Liver (tissue), 3 donors: ENCODE data around the gene HOXB3.

Experiments used
- EGR1 ChIP-seq, 2 donors: IDR thresholded peaks; 2 replicates each; pipeline ENCODE4 v1.6.1; 2016 to 2018; ENCODE audit warnings: antibody characterized with exemption in 2 of 2, low read depth in 2 of 2
- GABPA ChIP-seq, 2 donors: IDR thresholded peaks in 1 of 2; conservative IDR thresholded peaks in 1 of 2; 2 replicates each; pipeline ENCODE4 v1.6.1; 2016; ENCODE audit warnings: antibody characterized with exemption in 2 of 2, mild to moderate bottlenecking in 1 of 2, moderate library complexity in 1 of 2
- JUND ChIP-seq, 2 donors: IDR thresholded peaks; 2 replicates each; pipeline ENCODE4 v1.6.1; 2016; ENCODE audit warnings: antibody characterized with exemption in 2 of 2
- NR2F2 ChIP-seq: IDR thresholded peaks from 2 replicates; pipeline ENCODE4 v1.6.1; 2016; ENCODE audit warnings: antibody characterized with exemption
- RXRA ChIP-seq, 2 donors: IDR thresholded peaks; 2 replicates each; pipeline ENCODE4 v1.6.1; 2017 to 2018; ENCODE audit warnings: antibody characterized with exemption in 2 of 2, mild to moderate bottlenecking in 1 of 2
- SP1 ChIP-seq: IDR thresholded peaks from 2 replicates; pipeline ENCODE4 v1.6.1; 2018; ENCODE audit warnings: antibody characterized with exemption, mild to moderate bottlenecking
- YY1 ChIP-seq: IDR thresholded peaks from 2 replicates; pipeline ENCODE4 v1.6.1; 2016; ENCODE audit warnings: antibody characterized with exemption, mild to moderate bottlenecking
- ZBTB33 ChIP-seq: IDR thresholded peaks from 2 replicates; pipeline ENCODE4 v1.6.1; 2016; ENCODE audit warnings: antibody characterized with exemption
- TF ChIP-seq, protein P1 (sequence below): fragments of 150-350 bp; IDR thresholded peaks from 2 replicates; pipeline ENCODE4 v1.5.1; 2017; ENCODE audit warnings: improper control_type of control experiment, low read depth, low read length; ENCODE audit not compliant: missing input control
- TF ChIP-seq, protein P2 (sequence below): IDR thresholded peaks from 2 replicates; pipeline ENCODE4 v1.6.1; 2016; ENCODE audit warnings: antibody characterized with exemption, mild to moderate bottlenecking
- donor health status: healthy.
- donor health status: healthy.

DNA sequence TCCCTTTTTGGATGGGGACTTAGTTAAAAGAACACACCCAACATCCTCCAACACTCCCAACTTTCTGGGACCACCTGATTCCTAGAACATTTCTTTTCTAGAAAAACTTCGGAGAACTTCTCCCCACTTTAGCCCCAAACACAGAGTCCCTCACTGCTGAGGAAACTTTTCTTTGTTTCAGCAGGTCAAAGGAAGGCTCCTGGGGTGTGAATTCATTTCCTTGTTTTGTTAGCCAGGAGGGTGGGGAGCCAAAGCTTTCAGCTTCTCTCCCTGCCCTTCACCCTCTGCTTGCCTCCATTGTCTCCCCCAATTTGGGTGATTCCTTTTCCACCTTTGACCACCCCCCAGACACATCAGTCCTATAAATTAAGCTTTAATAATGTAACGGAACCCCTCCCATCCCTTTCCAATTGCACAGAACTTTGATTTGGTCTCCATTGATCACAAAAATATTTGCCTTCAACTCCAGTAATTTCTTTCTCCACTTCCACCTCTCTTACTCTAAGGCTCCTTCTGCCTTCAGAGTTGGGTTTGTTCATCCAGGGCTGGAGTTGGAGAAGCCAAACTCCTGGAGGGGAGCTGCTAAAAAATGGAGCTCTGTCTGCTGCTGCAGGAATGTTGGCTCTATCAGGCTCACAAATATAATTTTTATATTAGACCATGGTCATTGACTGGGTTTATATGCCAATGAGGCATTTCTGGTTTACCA is 22.2 kb downstream of the HOXB3 start:
- TF ChIP-seq, protein P1, sequence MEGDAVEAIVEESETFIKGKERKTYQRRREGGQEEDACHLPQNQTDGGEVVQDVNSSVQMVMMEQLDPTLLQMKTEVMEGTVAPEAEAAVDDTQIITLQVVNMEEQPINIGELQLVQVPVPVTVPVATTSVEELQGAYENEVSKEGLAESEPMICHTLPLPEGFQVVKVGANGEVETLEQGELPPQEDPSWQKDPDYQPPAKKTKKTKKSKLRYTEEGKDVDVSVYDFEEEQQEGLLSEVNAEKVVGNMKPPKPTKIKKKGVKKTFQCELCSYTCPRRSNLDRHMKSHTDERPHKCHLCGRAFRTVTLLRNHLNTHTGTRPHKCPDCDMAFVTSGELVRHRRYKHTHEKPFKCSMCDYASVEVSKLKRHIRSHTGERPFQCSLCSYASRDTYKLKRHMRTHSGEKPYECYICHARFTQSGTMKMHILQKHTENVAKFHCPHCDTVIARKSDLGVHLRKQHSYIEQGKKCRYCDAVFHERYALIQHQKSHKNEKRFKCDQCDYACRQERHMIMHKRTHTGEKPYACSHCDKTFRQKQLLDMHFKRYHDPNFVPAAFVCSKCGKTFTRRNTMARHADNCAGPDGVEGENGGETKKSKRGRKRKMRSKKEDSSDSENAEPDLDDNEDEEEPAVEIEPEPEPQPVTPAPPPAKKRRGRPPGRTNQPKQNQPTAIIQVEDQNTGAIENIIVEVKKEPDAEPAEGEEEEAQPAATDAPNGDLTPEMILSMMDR: no peak
- TF ChIP-seq, protein P2, sequence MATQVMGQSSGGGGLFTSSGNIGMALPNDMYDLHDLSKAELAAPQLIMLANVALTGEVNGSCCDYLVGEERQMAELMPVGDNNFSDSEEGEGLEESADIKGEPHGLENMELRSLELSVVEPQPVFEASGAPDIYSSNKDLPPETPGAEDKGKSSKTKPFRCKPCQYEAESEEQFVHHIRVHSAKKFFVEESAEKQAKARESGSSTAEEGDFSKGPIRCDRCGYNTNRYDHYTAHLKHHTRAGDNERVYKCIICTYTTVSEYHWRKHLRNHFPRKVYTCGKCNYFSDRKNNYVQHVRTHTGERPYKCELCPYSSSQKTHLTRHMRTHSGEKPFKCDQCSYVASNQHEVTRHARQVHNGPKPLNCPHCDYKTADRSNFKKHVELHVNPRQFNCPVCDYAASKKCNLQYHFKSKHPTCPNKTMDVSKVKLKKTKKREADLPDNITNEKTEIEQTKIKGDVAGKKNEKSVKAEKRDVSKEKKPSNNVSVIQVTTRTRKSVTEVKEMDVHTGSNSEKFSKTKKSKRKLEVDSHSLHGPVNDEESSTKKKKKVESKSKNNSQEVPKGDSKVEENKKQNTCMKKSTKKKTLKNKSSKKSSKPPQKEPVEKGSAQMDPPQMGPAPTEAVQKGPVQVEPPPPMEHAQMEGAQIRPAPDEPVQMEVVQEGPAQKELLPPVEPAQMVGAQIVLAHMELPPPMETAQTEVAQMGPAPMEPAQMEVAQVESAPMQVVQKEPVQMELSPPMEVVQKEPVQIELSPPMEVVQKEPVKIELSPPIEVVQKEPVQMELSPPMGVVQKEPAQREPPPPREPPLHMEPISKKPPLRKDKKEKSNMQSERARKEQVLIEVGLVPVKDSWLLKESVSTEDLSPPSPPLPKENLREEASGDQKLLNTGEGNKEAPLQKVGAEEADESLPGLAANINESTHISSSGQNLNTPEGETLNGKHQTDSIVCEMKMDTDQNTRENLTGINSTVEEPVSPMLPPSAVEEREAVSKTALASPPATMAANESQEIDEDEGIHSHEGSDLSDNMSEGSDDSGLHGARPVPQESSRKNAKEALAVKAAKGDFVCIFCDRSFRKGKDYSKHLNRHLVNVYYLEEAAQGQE: no peak
- TF ChIP-seq EGR1 (IDR thresholded peaks at IDR 0.05; ENCODE audit: low read depth in 2 of 2) (no peak), JUND (IDR thresholded peaks at IDR 0.05) (no peak), GABPA (IDR thresholded peaks at IDR 0.05 in 1 of 2, conservative IDR thresholded peaks at IDR 0.05 in 1 of 2) (no peak), RXRA (IDR thresholded peaks at IDR 0.05) (no peak), YY1 (no peak), NR2F2 (no peak), ZBTB33 (no peak), SP1 (no peak)
